HG03064 (cell line): ENCODE data around the gene SIGLEC10.
A peak's percentile ranks its signal among the peaks of the same experiment; 100 is the strongest.

Source experiments
- ATAC-seq: cut with Tn5 transposase; IDR thresholded peaks from one replicate; pipeline ENCODE4 v1.9.1; 2021; ENCODE audit warnings: low read depth; ENCODE audit not compliant: unreplicated experiment

Gene SIGLEC10

GRCh38 chr19:51367255-51367564 is 50.2 kb downstream of the SIGLEC10 start:
- ATAC-seq, result peak; percentile 10

- ATAC-seq, result no peak
Observed at GRCh38 chr19:51366389-51367254, 50.8 kb downstream of the SIGLEC10 start.

GRCh38 chr19:51365965-51366388 is 51.5 kb downstream of the SIGLEC10 start, which contains the start of gene ETFB:
Gene ETFB (minus strand): TSS chr19:51366388. CDS start chr19:51366326, 62 bp downstream.
- ATAC-seq, result no peak

- ATAC-seq, result no peak
Observed at GRCh38 chr19:51365211-51365964, 52.1 kb downstream of the SIGLEC10 start.

- no peak for ATAC-seq
Observed at GRCh38 chr19:51364200-51365106, 53.0 kb downstream of the SIGLEC10 start.

- no peak for ATAC-seq
Observed at GRCh38 chr19:51361239-51361638, 56.2 kb downstream of the SIGLEC10 start.
